Measurements from ENCODE around the gene TRPM2. TPM values are rescaled to one million over a fixed set of nuclear protein-coding genes. Genes with fewer than 3 reads are reported as not detected.

TRPM2 gene
- total and polyA plus RNA-seq, 2 of the 13 experiments (the other 11 are each of a cell fraction or from before 2014, with no cell fraction given): 0.07 to 0.20 TPM

- in situ Hi-C loops (cut with HindIII; ENCODE audit: extremely low pct_ligation_motif_present, low pct_unique_long_range_greater_than_20kb): no loop called here
- no peaks in the 10 kb centered on the region for H3K9me3 ChIP-seq (ENCODE audit: low read length)
- TF ChIP-seq PCBP2 (optimal IDR thresholded peaks at IDR 0.05; ENCODE audit: low read depth, low read length, poor library complexity, severe bottlenecking): no peak
- TF ChIP-seq RBFOX2 (IDR thresholded peaks at IDR 0.05; ENCODE audit: low read depth, low read length): peak; percentile 45; the same call in 1 of the 2 replicates
- TF ChIP-seq HIVEP1 (CRISPR knock-in tag; IDR thresholded peaks at IDR 0.05): no peak
- no peaks in the 10 kb centered on the region for H3K27me3 ChIP-seq (ENCODE audit: control insufficient read depth in 1 of 2, insufficient read depth in 2 of 2, low read length in 2 of 2)
- ChIA-PET CTCF (ENCODE audit: low intra/inter-chr PET ratio, low total read pairs) (no interaction called here), POLR2A (interaction anchor here (1.5 kb wide), 1 partner anchor 20 kb away, joined by 3 read pairs; no protein-coding TSS in a partner anchor)
- intact Hi-C loops (cut with micrococcal nuclease; ENCODE audit: unreplicated experiment): no loop called here
- H3K4me1 ChIP-seq (ENCODE audit: insufficient read depth, low read length): peaks cover 48% of the 10 kb centered on the region
- H3K4me2 ChIP-seq (ENCODE audit: low read depth, low read length): no peak overlapping the region
- H2AFZ ChIP-seq (ENCODE audit: low read length): no peak overlapping the region
- H3K4me3 ChIP-seq (replicated peaks in 1 of 3; ENCODE audit: insufficient read depth in 1 of 3, low read depth in 2 of 3, low read length in 3 of 3): no peak overlapping the region
- H3K79me2 ChIP-seq (ENCODE audit: insufficient read depth, low read length): peaks cover 8% of the 10 kb centered on the region
- no peak overlapping the region for H3K27ac ChIP-seq (ENCODE audit: extremely low read length, insufficient read depth, low read length)
- 91% methylated on average over 11 of the region's 11 CpGs for WGBS (ENCODE audit: low lambda C conversion rate)
- H3K36me3 ChIP-seq (replicated peaks in 1 of 2; ENCODE audit: control insufficient read depth in 1 of 2, insufficient read depth in 2 of 2, low read length in 2 of 2): no peaks in the 10 kb centered on the region; a peak in 1 of 5 replicates
- no peak for ATAC-seq
- H3K9ac ChIP-seq (ENCODE audit: insufficient read depth, low read depth, low read length): no peak overlapping the region
- H4K20me1 ChIP-seq (ENCODE audit: insufficient read depth, low read length): no peaks in the 10 kb centered on the region
- FAIRE-seq: no peak
- no peak for DNase-seq (ENCODE audit: low spot score)
- no TSS peak for BruUV-seq (replicated peaks)
Measured at GRCh38 chr21:44462834-44463200, 109.4 kb downstream of the TRPM2 start.

- DNase-seq (ENCODE audit: low spot score) (no peak), ATAC-seq (no peak), FAIRE-seq (no peak)
- H3K4me3 ChIP-seq (replicated peaks in 1 of 3; ENCODE audit: insufficient read depth in 1 of 3, low read depth in 2 of 3, low read length in 3 of 3): no peak overlapping the region
- WGBS (ENCODE audit: low lambda C conversion rate): 90% methylated on average over 28 of the region's 30 CpGs
- H3K4me1 ChIP-seq (ENCODE audit: insufficient read depth, low read length): peaks cover 38% of the 10 kb centered on the region
- intact Hi-C loops (cut with micrococcal nuclease; ENCODE audit: unreplicated experiment): no loop called here
- H3K9me3 ChIP-seq (ENCODE audit: low read length): no peaks in the 10 kb centered on the region
- H3K9ac ChIP-seq (ENCODE audit: insufficient read depth, low read depth, low read length): no peak overlapping the region
- no peak for TF ChIP-seq BCLAF1 (IDR thresholded peaks at IDR 0.05)
- TF ChIP-seq AGO1 (IDR thresholded peaks at IDR 0.05; ENCODE audit: low read depth, low read length, poor library complexity, severe bottlenecking): peak; percentile 39
- CTCF ChIA-PET (ENCODE audit: low intra/inter-chr PET ratio, low total read pairs): no interaction called here
- no TSS peak for BruUV-seq (replicated peaks)
- in situ Hi-C loops (cut with HindIII; ENCODE audit: extremely low pct_ligation_motif_present, low pct_unique_long_range_greater_than_20kb): no loop called here
- H2AFZ ChIP-seq (ENCODE audit: low read length): no peak overlapping the region
- no peak overlapping the region for H3K27ac ChIP-seq (ENCODE audit: extremely low read length, insufficient read depth, low read length)
- H3K4me2 ChIP-seq (ENCODE audit: low read depth, low read length): no peak overlapping the region
- peaks cover 6% of the 10 kb centered on the region for H3K79me2 ChIP-seq (ENCODE audit: insufficient read depth, low read length)
- no peaks in the 10 kb centered on the region for H4K20me1 ChIP-seq (ENCODE audit: insufficient read depth, low read length)
- POLR2A ChIA-PET: interaction anchor here (1.5 kb wide), 1 partner anchor 19 kb away, joined by 3 read pairs; no protein-coding TSS in a partner anchor
- no peaks in the 10 kb centered on the region for H3K27me3 ChIP-seq (ENCODE audit: control insufficient read depth in 1 of 2, insufficient read depth in 2 of 2, low read length in 2 of 2)
- H3K36me3 ChIP-seq (replicated peaks in 1 of 2; ENCODE audit: control insufficient read depth in 1 of 2, insufficient read depth in 2 of 2, low read length in 2 of 2): no peaks in the 10 kb centered on the region; a peak in 1 of 5 replicates
Measured at GRCh38 chr21:44463724-44464123, 110.3 kb downstream of the TRPM2 start.

Measured in HepG2 (cell line).